SK-N-MC (cell line): ENCODE measurements around the gene FAM187B.
"Not testable (repeated sequence)": the region's sequence is repeated elsewhere in the genome, so short reads cannot be mapped to it uniquely, and the experiment has no call there.

Experiments used
- DNase-seq: peaks from one replicate; pipeline ENCODE4 v3.0.0-alpha.2; 2011; ENCODE audit warnings: low read depth, low spot score
- H3K27ac ChIP-seq: fragments of 200-600 bp; sonication (generic); 2 replicates; pipeline ENCODE4 v1.5.1; 2016; ENCODE audit warnings: mixed run types
- H3K36me3 ChIP-seq: fragments of 200-600 bp; sonication (generic); 2 replicates; pipeline ENCODE4 v1.6.1; 2017; ENCODE audit warnings: antibody characterized with exemption, low read length, mixed read lengths; ENCODE audit not compliant: insufficient read depth
- H3K4me3 ChIP-seq: fragments of 200-600 bp; sonication (generic); 2 replicates; pipeline ENCODE4 v1.5.1; 2016
- H3K9ac ChIP-seq: fragments of 200-600 bp; sonication (generic); 2 replicates; pipeline ENCODE4 v1.8.0; 2017; ENCODE audit warnings: mixed run types, mixed read lengths; ENCODE audit not compliant: insufficient read length
- H3K9me3 ChIP-seq: fragments of 200-600 bp; sonication (generic); 2 replicates; pipeline ENCODE4 v1.6.1; 2017; ENCODE audit warnings: low read depth, mild to moderate bottlenecking, antibody characterized with exemption, low read length, moderate library complexity, mixed read lengths
- EZH2 ChIP-seq: fragments of 200-600 bp; sonication (generic); IDR thresholded peaks from one replicate; pipeline ENCODE4 v1.6.1; 2017; ENCODE audit warnings: antibody characterized with exemption
- FOXP2 ChIP-seq: optimal IDR thresholded peaks from 2 replicates; pipeline ENCODE3; 2011; ENCODE audit warnings: mild to moderate bottlenecking, moderate library complexity; ENCODE audit not compliant: insufficient read depth; ENCODE audit errors: extremely low read length, control extremely low read depth
- POLR2AphosphoS5 ChIP-seq: IDR thresholded peaks from 2 replicates; pipeline ENCODE4 v1.6.1; 2012; ENCODE audit warnings: mild to moderate bottlenecking, low read depth, low read length, borderline replicate concordance

Gene FAM187B

DNA sequence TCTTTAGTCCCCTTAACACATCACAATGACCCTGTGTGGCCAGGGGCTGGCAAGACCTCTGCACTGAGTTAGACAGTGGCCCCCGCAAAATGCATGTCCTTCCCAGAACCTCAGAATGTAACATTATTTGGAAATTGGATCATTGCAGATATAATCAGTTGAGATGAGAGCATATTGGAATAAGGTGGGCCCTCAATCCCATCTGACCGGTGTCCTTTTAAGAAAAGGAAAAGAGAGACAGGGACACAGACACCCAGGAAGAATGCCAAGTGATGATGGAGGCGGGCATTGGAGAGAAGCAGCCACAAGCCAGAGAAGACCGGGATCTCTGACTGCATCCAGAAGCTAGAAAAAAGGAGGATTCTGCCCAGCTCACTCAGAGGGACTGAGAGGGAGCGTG is 1.8 kb downstream of the FAM187B start:
- H3K9ac ChIP-seq = no peak overlapping the region
- H3K36me3 ChIP-seq = no peaks in the 10 kb centered on the region
- H3K4me3 ChIP-seq = no peak overlapping the region
- no peaks in the 10 kb centered on the region for H3K9me3 ChIP-seq
- DNase-seq = no peak
- no peak for TF ChIP-seq EZH2
- H3K27ac ChIP-seq = no peak overlapping the region

DNA sequence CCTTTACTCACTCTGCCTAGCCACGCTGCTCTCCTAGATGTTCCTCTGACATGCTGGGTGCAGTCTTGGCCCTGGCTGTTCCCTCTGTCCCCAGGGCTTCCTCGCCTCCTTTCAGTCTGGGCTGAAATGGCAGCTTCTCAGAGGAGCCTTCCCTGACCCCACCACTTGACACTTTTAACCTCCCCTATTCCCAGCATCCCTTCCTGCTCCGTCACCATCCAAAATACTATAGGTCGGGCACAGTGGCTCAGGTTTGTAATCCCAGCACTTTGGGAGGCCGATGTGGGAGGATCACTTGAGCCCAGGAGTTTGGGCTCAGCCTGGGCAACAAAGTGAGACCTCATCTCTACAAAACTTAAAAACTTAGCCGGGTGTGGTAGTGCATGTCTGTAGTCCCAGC is 2.6 kb downstream of the FAM187B start:
- no peak for TF ChIP-seq EZH2
- TF ChIP-seq POLR2AphosphoS5 = no peak
- TF ChIP-seq FOXP2 = no peak
- no peaks in the 10 kb centered on the region for H3K36me3 ChIP-seq
- no peak overlapping the region for H3K27ac ChIP-seq
- no peak overlapping the region for H3K4me3 ChIP-seq
- H3K9ac ChIP-seq = no peak overlapping the region
- no peaks in the 10 kb centered on the region for H3K9me3 ChIP-seq
- no peak for DNase-seq

DNA sequence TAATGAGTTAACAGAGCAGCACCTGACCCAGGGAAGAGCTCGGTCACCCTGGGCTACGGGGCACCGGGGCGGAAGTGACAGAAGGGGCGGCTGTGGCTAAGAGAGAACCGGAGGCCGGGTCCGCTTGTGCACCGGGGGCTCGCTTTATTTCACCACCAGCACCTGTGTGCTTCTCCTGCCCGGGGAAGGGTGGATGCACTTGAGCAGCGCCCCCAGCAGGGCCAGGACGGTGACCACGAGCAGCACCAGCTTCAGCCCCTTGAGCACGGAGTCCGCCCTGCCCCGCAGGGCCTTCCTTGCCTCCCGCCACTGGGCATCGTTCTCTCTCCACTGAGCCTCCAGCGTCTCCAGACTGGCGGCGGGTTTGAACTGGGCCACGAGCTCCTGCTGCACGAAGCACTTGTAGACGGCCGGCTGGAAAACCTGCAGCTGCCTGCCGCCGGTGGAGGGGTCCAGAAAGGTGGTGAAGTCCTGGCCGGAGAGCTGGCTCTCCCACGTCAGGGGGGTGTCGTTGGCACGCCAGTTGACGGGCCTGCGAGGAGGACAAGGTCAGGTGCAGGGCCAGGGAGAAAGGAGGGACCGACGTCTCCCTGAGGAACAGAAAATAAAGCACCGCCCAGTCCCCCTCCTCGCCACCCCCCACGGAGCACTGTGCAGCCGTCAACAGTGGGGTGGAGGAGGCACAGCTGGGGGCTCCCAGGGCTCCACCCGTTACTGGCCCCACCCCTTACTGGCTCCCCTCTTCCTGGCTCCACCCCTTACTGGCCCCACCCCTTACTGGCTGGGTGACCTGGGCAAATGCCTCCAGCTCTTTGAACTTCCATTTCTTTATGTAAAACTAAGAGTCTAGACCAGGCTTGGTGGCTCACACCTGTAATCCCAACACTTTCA is 3.6 kb downstream of the FAM187B start:
- DNase-seq = no peak
- no peak for TF ChIP-seq FOXP2
- H3K27ac ChIP-seq = no peak overlapping the region
- H3K9ac ChIP-seq = no peak overlapping the region
- no peaks in the 10 kb centered on the region for H3K9me3 ChIP-seq
- H3K4me3 ChIP-seq = no peak overlapping the region
- no peaks in the 10 kb centered on the region for H3K36me3 ChIP-seq

DNA sequence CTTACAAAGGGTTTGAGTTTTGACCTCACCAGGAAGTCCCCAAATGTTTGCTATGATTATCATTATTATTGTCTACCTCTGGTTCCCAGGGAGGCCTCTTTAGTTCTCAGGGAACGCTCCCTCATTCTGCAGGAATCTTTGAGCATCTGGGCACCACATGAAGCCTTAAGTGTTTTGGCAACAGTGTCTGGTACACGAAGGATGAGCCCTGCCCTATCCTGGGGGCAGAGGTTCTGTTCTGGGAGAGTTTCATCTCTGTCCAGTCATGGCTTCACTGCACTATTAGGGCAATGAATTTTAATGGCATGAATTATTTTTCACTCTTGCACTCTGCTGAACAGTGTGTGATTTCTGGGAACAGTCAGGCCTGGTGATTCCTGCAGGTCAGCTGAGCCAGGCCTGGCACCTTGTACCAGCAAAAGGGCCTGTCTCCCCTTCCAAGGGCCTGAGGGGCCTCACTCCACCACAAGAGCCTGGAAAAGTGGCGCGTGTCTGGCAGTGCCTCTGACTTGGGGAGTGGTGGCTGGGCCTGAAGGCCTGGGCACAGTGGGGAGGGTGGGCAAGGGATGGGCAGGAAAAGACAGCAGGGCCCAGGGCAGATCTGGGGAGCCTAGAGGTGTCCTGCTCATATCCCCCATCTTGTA is 4.6 kb downstream of the FAM187B start:
- no peak overlapping the region for H3K9ac ChIP-seq
- no peaks in the 10 kb centered on the region for H3K36me3 ChIP-seq
- no peaks in the 10 kb centered on the region for H3K9me3 ChIP-seq
- DNase-seq = no peak
- no peak overlapping the region for H3K27ac ChIP-seq
- TF ChIP-seq POLR2AphosphoS5 (no peak), FOXP2 (no peak), EZH2 (no peak)
- H3K4me3 ChIP-seq = no peak overlapping the region

DNA sequence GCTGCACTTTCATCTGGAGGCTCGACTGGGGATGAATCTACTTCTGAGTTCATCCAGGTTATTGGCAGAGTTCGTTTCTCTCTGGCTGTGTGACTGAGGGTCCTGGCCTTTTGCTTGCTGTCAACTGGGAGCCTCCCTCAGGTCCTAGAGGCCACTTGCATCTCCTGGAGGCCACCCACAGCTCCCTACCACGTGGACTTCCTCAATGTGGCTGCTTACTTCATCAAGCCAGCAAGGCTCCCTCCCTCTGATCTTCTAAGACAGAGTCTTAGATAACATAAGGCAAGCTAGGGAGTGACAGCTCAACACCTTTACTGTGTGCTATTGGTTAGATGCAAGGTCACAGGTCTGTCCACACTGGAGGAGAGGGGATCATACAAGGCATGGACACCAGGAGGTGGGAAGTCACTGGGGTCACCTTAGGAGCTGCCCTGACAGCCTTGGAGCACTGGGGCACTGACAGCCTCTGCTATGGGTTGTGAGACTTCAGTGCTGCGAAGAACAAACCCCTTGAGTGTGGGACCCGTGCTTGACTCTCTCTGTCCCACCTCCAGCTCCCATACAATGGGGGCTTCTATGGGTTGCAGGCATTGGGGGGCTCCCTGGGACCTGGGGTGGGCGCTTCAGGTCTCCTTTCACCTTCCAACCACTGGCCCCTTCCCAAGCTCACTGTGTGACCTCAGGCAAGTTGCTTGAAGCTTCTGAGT is 5.3 kb downstream of the FAM187B start:
- no peak for DNase-seq
- H3K27ac ChIP-seq = no peak overlapping the region
- no peaks in the 10 kb centered on the region for H3K36me3 ChIP-seq
- no peaks in the 10 kb centered on the region for H3K9me3 ChIP-seq
- no peak overlapping the region for H3K4me3 ChIP-seq
- TF ChIP-seq EZH2 (no peak), FOXP2 (no peak), POLR2AphosphoS5 (no peak)
- H3K9ac ChIP-seq = no peak overlapping the region

DNA sequence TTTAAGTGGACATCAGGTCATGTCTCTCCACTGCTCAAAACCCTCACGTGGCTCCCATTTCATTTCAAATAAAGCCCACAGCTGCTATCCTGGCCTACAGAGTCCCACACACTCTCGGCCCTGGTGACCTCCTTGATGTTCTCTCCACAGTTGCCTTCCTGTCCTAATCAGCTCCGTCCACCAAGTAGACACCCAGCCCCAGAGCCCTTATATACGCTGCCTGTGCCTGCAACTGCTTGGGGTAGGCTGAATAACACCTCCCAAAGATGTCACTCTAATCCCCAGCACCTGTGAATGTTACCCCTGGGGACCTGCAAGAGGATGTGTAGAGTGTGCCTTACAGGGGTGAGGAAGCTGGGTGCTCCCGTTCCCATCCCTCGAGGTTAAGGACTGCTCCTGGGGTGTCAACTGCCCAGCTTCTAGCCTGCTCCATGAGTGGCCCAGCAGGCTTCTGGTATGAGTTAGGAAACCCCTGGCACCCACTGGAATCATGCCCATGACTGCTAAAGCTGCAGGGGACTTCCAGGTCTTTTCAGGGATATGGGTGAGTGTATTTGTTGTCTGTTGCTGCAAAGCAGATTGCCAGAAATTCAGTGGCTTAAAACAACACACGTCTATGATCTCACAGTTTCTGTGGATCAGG is 6.0 kb downstream of the FAM187B start:
- no peaks in the 10 kb centered on the region for H3K9me3 ChIP-seq

DNA sequence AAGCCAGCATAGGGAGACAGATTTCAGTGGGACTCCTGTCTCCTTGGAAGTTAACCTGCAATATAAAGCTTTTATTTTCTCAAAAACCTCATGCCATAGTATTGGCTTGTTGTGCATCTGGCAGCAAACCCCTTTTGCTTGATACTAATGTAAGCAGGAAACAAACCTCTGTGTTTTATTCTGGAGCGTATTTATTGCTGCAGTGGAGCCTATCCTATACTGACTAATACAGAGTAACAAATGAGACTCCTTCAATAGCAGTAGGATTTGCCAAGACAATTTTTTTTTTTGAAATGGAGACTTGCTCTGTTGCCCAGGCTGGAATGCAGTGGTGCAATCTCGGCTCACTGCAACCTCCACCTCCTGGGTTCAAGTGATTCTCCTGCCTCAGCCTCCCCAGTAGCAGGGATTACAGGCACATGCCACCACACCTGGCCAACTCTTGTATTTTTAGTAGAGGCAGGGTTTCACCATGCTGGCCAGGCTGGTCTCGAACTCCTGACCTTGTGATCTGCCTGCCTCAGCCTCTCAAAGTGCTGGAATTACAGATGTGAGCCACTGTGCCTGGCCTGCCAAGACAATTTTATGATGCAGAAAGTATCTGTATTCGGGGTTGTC is 7.5 kb downstream of the FAM187B start:
- not testable (repeated sequence) for H3K9ac ChIP-seq, H3K4me3 ChIP-seq, H3K27ac ChIP-seq, H3K9me3 ChIP-seq, DNase-seq, H3K36me3 ChIP-seq

More for the DNA sequence above, 6.0 kb downstream of the FAM187B start:
- DNase-seq = no peak
- no peak for TF ChIP-seq EZH2
- TF ChIP-seq POLR2AphosphoS5 = no peak
- TF ChIP-seq FOXP2 = no peak
- Histone ChIP-seq H3K9ac (no peak overlapping the region), H3K36me3 (no peaks in the 10 kb centered on the region), H3K27ac (no peak overlapping the region), H3K4me3 (no peak overlapping the region)

DNA sequence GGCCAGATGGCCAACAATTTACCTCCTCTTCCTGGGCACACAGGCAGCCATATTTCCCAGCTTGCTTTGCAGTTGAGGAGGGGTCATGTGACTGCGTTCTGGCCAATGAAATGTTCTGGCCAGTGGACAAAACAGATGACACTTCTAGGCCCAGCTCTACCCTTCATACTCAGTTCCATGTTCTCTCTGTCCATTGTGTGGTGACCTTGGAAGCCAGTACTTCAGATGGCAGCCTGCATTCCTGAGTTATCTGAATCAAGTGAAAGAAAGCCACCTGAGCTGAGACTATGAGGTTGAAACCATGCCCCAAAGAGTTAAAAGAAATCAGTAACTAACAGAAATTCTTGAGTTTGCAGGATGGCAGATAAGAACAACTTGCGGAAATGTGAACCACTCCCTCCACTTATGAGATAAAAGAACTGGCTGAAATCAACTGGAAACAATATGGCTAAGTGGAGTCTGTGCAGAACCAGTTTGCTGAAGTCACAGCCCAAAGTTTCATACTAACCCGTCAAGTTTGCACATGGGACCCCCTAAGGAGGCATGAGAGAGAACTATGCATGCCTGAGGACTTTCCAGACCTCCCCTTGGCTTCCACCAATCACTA is 8.1 kb downstream of the FAM187B start:
- Histone ChIP-seq H3K9me3 (no peaks in the 10 kb centered on the region), H3K4me3 (no peak overlapping the region), H3K36me3 (no peaks in the 10 kb centered on the region), H3K9ac (no peak overlapping the region), H3K27ac (no peak overlapping the region)
- DNase-seq = no peak
- no peak for TF ChIP-seq EZH2
- TF ChIP-seq POLR2AphosphoS5 = no peak
